Superior temporal gyrus (tissue), 1 donor: ENCODE data around the gene CREBBP.
"Not testable (repeated sequence)": the region's sequence is repeated elsewhere in the genome, so short reads cannot be mapped to it uniquely, and the experiment has no call there.

ENCODE experiments used
- DNase-seq: peaks from one replicate; pipeline ENCODE4 v3.0.0-alpha.2; 2016; ENCODE audit errors: extremely low spot score

Gene CREBBP

DNA sequence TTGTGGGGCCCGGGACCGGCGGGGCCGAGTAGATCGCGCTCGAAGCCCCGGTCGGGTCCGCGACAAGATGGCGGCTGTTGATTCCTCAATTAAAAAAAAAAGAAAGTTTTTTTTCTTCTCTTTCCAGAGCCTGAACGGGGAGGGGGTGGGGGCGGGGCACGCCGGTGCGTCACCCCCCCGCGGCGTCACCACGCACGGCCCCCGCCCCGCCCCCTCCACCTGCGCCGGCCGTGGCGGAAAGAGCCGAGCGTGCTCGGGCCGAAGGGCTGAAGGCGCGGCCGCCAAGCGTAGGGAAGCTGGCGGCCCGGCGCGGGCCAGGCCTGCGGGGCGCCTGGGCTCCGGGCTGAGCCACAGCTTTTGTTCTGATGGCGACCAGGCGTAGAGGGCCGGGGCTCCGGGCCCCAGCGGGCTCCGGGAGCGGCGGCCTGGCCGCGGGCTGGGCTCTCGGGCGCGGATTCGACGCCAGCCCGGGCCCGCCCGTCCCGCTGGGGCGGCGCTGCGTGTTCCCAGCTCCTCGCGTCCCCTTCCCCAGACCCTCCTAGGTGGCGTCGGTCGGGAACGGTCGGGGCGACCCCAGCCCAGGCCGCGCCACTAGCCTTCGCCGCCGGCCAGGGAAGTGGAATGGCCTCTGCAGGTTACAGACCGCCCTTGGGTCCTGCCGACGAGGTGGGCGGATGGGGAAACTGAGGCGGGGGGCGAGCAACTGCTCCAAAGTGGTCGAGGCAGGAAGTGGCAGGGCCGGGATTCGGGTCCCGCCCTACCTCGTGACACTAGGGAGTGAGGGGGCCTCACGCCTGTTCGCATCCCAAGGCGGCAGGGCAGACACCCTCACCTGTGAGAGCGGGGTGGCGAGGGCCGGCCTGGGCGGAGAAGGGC lies at the start of gene CREBBP:
Gene CREBBP (minus strand): TSS at position 91 of the 876 bp plus-strand sequence. CDS start 797 bp downstream, outside the sequence.
- DNase-seq, result peak; percentile 80

DNA sequence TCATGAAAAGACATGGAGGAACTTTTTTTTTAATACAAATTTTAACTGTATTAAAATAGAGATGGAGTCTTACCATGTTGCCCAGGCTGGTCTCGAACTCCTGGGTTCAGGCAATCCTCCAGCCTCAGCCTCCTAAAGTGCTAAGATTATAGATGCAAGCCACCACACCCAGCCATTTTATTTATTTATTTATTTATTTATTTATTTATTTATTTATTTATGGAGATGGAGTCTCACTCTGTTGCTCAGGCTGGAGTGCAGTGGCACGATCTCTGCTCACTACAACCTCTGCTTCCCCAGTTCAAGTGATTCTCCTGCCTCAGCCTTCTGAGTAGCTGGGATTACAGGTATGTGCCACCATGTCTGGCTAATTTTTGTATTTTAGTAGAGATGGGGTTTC lies 46.6 kb upstream of the CREBBP start:
- DNase-seq, result not testable (repeated sequence)

DNA sequence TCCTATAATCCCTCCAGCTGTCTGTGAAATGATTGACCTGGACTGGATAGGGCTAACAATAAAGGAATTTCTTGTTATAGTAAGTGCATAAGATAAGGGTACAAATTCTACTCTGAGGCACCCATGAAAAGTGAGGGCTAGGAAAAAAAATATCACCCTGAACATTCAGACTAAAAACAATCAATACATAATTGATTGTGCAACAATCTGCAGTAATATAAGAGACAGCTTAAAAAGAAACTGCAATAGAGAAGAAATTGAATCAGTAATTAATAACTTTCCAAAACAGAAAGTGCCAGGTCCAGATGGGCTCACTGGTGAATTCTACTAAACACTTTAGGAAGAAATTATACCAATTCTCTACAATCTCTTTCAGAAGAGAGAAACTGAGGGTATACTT lies 44.2 kb upstream of the CREBBP start:
- DNase-seq, result no peak

DNA sequence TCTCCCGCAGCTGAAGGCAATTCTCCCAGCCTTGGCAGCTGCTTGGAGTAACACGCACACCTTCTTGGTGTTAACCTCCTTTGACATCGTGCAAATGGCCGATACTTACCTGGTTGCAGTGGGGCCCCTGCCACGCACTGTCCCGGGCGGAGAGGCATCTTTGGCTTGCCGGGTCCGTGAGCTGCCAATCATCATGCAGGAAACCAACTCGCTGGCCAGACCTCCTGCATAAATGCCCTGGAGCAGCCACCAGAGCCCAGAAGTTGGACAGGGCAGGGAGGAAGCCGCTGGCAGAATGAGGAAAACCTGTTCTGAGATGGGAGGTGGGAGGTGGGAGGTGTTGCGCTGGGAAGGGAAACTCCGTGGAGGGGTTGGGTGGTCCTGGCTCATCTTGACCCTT lies 41.7 kb upstream of the CREBBP start:
- no peak for DNase-seq

DNA sequence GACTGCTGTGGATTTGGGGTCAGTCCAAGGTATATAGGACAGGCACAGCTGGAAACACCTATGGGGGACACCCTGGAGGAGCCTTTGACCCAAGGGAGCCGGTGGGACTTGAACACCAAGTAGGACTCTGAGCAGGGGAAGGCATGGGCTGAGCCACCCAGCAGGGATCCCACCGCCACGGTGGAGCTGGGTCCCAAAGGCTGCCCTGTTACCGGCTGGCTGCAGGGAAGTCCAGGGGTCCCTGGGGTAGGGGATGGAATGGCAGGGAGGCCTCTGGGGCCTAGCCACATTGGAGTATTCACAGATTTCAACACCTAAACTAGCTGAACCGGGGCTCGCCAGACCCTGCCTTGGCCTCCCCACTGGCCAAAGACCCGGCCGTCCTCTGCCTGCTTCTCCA lies 39.7 kb upstream of the CREBBP start:
- DNase-seq, result no peak

DNA sequence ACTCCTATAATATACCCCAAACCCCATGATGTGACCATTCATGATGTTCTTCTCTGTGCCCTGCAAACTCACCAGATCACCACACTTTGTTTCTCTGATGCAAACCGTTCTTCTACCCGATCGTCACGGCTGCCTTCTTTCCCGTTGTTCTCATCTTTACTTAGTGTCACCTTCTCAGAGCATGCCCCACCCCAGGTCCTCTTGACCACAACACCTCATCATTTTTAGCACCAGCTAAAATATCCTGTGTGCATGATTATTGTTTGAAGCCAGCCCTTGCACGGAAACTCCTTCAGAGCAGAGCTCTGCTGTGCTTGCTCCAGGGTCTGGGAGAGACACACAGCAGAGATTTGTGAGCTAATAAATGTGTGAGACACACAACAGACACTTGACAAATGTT lies 38.9 kb upstream of the CREBBP start:
- DNase-seq, result no peak

DNA sequence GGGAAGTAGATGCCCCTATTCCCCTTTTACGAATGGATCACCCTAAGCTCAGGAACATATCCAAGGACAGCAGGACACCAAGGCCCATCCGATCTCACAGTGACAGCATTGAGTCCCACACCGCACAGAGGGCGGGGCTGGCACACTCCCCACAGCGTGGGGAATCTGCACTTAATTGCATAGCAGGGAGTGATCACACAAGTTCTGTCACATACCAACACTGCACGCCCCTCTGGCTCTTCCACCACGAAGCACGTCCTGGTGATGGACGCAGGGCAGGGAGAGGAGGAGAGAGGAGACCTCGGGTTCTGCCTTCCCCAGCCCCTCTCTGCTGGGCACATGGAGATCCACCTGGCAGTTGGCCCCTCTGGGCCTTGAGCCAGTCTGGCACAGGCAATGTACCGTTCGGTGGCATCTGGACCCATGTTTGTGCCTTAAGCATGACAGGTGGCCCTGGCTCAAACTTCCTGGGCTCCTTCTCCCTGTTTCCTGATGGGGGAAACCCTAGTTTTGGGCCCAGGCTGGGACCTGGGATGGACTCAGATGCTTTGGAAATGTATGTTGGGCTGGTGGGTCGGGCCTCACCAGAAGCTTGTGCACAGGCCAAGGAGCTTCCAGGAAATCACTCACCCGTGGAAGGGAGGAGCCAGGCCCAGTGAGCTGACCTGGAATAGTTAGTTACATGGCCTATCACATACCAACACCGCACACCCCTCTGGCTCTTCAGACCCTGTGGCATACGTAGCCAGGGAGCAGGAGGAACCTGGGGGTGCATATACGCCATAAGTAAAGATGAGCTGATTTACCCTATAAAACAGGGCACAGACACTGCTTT lies 35.1 kb upstream of the CREBBP start:
- no peak for DNase-seq

DNA sequence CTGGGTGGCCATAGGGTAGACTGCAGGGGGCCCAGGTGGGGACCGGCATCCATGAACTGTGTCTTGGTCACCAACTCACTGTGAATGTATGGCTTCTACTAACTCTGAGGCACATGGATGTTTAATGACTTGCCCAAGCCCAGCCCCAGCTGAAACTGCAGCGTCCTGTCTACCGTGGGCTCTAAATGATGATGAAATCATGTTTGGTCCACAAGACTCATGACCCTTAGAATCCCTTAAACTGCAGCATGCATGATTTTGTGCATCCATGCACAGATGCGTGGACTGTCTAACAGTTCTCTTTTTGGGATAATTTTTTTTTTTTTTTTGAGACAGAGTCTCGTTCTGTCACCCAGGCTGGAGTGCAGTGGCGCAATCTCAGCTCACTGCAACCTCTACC lies 32.4 kb upstream of the CREBBP start:
- DNase-seq, result no peak

DNA sequence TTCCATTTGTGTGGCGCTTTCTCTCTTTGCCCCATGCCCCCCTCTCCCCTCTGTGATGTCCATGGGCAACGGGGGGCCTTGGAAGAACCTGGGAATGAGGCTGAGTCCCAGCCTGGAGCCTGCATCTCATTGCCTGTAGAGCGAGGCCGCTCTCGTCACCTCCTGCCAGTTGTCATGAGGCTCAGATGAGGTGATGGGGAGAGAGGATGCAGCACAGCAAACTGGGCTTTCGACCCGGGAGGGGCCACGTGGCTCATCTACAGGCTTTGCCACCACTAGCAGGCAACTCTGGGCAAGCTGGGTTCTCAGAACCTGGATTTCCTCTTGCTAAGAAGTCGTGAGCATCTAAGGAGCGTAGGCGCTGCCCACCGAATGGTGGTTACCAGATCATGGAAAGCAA lies 31.9 kb upstream of the CREBBP start:
- no peak for DNase-seq

DNA sequence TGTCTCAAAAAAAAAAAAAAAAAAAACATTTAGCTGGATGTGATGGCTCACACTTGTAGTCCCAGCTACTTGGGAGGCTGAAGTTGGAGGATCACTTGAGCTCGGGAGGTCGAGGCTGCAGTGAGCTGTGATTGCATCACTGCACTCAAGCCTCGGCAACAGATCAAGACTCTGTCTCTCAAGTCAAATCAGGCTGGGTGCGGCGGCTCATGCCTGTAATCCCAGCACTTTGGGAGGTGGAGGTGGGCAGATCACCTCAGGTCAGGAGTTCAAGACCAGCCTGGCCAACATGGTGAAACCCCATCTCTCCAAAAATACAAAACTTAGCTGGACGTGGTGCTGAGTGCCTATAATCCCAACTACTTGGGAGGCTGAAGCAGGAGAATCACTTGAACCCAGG lies 31.2 kb upstream of the CREBBP start:
- DNase-seq, result not testable (repeated sequence)

DNA sequence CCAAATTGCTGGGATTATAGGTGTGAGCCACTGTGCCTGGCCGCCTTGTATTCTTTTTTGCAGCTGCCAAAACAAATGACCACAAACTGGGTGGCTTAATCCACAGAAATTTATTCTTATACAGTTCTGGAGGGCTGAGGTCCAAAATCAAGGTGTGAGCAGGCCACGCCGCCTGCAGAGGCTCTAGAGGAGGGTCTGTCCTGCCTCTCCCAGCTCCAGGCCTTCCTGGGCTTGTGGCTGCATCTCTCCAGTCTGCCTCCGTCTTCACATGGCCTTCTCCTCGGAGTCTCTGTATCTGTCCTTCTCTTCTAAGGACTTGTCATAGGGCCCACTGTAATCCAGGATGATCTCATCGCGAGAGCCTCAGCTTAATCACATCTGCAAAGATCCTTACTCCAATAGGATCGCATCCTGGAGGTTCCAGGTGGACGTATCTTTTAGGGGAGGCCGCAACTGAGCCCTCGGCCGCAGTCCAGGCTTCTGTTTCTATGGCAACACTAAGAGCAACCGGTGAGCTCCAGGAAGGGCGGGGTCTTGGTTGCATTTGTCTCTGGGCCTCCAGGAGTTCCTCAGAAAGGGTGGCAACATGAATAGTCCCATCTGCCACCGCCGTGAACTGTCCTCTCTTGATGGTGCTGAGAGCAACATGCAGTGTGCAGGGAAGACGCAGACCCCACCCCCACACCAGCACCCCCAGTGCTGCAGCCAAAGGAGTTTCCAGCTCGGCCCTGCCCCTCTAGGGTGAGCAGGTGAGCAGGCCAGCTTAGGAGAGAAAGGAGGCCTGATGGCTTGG lies 29.5 kb upstream of the CREBBP start:
- DNase-seq, result no peak

DNA sequence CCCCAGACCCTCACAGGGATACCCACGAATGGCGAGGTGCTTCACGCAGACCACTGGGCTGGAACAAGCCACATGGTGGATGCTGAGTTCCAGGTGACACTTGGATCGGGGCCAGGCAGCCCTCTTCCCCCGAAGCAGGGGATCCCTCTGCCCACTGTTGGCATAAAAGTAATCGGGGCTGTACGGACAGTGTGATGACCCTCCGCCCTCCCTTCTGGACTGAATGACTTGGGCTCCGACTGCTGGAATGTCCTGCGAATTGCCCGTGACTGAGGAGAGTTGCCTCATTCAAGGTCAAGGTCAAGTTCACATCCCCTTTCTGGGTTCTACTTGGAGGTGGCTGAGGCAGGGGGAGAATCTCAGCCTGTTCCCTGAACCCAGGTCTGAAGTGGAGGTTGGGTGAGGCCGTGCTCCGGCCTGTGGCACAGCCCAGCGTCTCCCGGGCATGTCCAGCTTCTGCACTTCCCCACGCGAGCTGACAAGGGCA lies 28.5 kb upstream of the CREBBP start:
- DNase-seq, result no peak

DNA sequence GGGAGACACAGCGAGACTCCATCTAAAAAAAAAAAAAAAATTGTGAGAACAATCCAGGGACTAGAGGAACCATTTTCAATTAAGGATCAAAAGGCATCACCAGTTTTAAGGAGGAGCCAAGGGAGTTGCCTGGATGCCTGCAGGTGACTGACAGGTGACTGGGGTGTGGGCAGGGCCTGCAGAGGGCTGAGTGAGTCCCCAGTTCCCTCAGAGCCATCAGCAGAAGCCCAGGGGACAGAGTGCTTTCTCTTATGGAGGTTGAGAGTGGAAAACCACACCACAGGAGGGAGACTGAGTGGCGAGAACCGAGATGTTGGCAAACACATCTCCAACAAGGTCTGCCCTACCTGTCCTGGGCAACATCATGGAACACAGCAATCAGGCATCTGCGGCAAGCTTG lies 27.1 kb upstream of the CREBBP start:
- DNase-seq, result no peak

DNA sequence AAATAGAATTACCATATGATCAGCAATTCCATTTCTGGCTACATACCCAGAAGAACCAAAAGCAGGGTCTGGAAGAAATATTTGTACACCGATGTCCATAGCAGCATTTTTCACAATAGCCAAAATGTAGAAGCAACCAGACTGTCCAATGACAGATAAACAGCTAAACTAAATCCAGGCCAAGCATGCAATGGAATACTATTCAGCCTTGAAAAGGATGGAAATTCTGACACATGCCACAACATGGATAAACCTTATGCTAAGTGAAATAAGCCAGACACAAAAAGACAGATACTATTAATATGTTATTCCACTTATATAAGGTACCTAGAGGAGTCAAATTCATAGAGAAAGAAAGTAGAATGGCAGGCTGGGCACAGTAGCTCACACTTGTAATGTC lies 25.9 kb upstream of the CREBBP start:
- no peak for DNase-seq

DNA sequence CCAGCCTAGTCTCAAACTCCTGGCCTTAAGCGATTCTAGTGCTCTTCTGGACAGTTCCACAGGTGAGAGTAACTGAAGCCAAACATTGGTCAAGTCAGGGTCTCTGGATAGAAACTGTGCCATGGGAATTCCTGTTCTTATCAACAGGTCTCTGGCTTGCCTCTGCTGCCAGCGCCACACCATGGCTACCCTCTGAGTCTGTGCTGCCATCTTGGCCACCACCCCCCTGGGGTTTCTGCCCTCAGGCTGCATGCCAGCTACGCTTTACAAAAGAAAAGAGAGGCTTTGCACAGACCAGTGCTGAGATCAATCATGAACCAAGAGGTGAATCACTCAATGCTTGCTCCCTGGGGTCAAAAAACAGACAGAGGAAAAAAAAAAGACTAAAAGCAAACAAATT lies 24.4 kb upstream of the CREBBP start:
- no peak for DNase-seq

DNA sequence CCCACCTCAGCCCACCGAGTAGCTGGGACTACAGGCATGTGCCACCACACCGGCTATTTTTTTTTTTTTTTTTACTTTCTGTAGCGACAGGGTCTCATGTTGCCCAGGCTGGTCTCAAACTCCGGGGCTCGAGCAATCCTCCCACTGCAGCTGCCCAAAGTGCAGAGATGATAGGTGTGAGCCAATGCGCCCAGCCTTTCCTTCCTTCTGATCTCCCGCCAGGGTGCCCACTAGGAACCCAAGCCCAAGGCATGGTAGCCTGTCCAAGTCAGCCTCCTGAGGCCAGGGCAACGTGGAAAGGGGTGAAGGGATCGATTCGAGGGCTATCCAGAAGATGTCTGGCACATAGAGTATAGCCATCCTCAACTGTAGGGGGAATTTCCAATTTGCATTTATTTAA lies 9.6 kb upstream of the CREBBP start:
- no peak for DNase-seq

DNA sequence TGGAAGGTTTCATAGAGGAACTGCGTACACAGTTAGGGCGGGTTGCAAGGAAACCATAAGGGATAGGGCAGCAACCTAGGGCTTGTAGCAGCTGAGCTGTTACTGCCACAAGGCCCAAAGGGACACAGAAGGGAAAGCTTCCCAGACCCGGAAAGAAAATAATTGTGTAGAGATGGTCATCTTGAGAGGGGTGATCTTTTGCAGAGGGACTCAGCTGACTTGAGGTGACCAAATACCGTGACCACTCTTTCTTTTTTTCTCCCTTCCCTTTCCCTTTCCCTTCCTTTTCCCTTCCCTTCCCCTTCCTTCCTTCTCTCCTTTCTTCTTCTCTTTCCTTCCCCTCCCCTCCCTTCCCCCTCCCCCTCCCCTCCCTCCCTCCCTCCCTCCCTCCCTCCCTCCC lies 8.5 kb upstream of the CREBBP start:
- no peak for DNase-seq

DNA sequence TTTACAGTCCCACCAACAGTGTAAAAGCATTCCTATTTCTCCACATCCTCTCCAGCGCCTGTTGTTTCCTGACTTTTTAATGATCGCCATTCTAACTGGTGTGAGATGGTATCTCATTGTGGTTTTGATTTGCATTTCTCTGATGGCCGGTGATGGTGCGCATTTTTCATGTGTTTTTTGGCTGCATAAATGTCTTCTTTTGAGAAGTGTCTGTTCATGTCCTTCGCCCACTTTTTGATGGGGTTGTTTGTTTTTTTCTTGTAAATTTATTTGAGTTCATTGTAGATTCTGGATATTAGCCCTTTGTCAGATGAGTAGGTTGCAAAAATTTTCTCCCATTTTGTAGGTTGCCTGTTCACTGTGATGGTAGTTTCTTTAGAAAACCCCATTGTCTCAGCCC lies 5.5 kb upstream of the CREBBP start:
- not testable (repeated sequence) for DNase-seq

DNA sequence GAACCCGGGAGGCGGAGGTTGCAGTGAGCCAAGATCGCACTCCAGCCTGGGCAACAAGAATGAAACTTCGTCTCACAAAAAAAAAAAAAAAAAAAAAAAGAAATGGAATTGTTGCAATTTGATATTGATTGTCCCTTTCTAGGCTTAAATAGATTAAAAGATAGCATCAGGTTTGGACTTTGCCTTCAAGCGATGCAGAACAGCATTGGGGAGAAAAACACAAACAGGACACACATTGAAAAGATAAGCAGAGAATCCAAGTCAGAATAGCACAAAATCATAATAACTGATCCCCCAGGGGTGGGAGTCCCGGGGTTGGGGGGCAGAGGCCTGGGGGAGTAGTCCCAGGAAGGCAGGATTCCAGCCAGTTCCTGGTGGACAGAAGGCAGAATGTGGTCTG lies 3.9 kb upstream of the CREBBP start:
- DNase-seq, result no peak

DNA sequence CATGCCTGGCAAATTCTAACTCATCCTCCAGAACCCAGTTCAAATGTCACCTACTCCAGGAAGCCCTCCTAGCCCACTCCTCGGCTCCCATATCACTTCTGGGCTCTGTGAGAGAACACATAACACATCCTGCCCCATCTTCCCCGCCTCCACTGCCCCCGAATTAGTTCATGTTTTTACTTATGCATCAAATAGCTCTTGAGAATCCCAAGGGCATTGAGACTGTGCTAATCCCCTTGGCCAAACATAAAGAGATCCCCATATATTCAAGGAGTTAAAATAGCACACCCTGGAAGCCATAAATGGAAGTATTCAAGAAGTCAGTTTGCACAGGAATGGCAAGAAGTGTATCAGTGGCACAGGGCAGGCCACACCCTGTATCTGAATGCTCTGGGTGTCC lies 2.0 kb upstream of the CREBBP start:
- no peak for DNase-seq

DNA sequence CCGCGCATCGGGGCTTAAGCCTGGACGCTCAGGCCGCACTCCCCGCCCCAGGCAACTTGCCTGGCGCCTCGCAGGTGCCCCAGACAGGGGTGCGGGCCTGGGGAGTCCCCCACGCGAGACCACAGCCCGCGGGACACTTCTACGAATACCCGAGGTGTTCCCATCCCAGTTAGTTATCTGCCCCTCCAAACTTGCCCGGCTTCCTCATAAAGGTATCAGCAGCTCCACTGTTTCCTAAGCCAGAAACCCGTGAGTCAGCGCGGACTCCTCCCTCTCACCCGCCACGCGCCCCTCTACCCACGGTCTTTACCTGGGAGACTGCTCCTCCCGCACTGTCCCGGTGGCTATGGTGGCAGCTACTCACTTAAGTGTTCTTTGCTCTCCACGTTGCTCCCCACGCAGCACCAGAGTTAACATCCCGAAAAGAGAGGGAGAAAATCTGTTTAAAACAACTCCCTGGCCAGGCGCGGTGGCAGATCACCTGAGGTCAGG lies 1.0 kb upstream of the CREBBP start:
- no peak for DNase-seq
